KMS-11 (cell line): ENCODE measurements around the gene RPE65.

ENCODE experiments used
- H2AFZ ChIP-seq: fragments of 200-600 bp; sonication (generic); 2 replicates; pipeline ENCODE4 v1.6.1; 2016; ENCODE audit warnings: antibody characterized with exemption, mixed run types, low read depth
- H3K27ac ChIP-seq: fragments of 200-600 bp; sonication (generic); 2 replicates; pipeline ENCODE4 v1.6.1; 2016; ENCODE audit warnings: mild to moderate bottlenecking, mixed run types
- H3K27me3 ChIP-seq: fragments of 200-600 bp; sonication (generic); 2 replicates; pipeline ENCODE4 v1.6.1; 2017; ENCODE audit warnings: mild to moderate bottlenecking, low read depth, mixed run types, moderate library complexity; ENCODE audit not compliant: insufficient read depth
- H3K36me3 ChIP-seq: fragments of 200-600 bp; sonication (generic); 2 replicates; pipeline ENCODE4 v1.6.1; 2017; ENCODE audit warnings: mild to moderate bottlenecking, mixed run types; ENCODE audit not compliant: insufficient read depth
- H3K4me1 ChIP-seq: fragments of 200-600 bp; sonication (generic); 2 replicates; pipeline ENCODE4 v1.6.1; 2016; ENCODE audit warnings: mild to moderate bottlenecking, low read depth, mixed run types; ENCODE audit not compliant: poor library complexity, severe bottlenecking
- H3K4me2 ChIP-seq: fragments of 200-600 bp; sonication (generic); 2 replicates; pipeline ENCODE4 v1.7.0; 2016; ENCODE audit warnings: mild to moderate bottlenecking, mixed run types
- H3K4me3 ChIP-seq: fragments of 200-600 bp; sonication (generic); IDR thresholded peaks from 2 replicates; pipeline ENCODE4 v1.6.1; 2017; ENCODE audit warnings: low read depth, low read length, mixed read lengths; ENCODE audit not compliant: insufficient read depth
- H3K79me2 ChIP-seq: fragments of 200-600 bp; sonication (generic); 2 replicates; pipeline ENCODE4 v1.6.1; 2016; ENCODE audit warnings: low read depth, mixed run types; ENCODE audit not compliant: insufficient read depth
- H3K9ac ChIP-seq: fragments of 200-600 bp; sonication (generic); 2 replicates; pipeline ENCODE4 v1.6.1; 2016; ENCODE audit warnings: mild to moderate bottlenecking, mixed run types
- H4K20me1 ChIP-seq: fragments of 200-600 bp; sonication (generic); 2 replicates; pipeline ENCODE4 v1.6.1; 2016; ENCODE audit warnings: mild to moderate bottlenecking, mixed run types; ENCODE audit not compliant: insufficient read depth
- CTCF ChIP-seq: fragments of 200-600 bp; sonication (generic); conservative IDR thresholded peaks from 2 replicates; pipeline ENCODE4 v1.6.1; 2017; ENCODE audit warnings: low read depth, mild to moderate bottlenecking, antibody characterized with exemption, low read length, moderate library complexity, mixed read lengths

Gene RPE65

GRCh38 chr1:68459796-68460195 lies 10.0 kb upstream of the RPE65 start:
- H3K9ac ChIP-seq = no peak overlapping the region
- H4K20me1 ChIP-seq = no peaks in the 10 kb centered on the region
- H3K79me2 ChIP-seq = no peaks in the 10 kb centered on the region
- H3K27me3 ChIP-seq = no peaks in the 10 kb centered on the region
- H3K4me3 ChIP-seq = no peak overlapping the region
- TF ChIP-seq CTCF = no peak
- no peak overlapping the region for H3K27ac ChIP-seq
- no peak overlapping the region for H3K4me2 ChIP-seq
- H2AFZ ChIP-seq = no peak overlapping the region
- no peaks in the 10 kb centered on the region for H3K36me3 ChIP-seq
- no peaks in the 10 kb centered on the region for H3K4me1 ChIP-seq

- Histone ChIP-seq H3K36me3 (no peaks in the 10 kb centered on the region), H3K79me2 (no peaks in the 10 kb centered on the region), H3K9ac (no peak overlapping the region), H3K27ac (no peak overlapping the region), H2AFZ (no peak overlapping the region), H3K27me3 (no peaks in the 10 kb centered on the region), H3K4me1 (no peaks in the 10 kb centered on the region), H3K4me2 (no peak overlapping the region), H4K20me1 (no peaks in the 10 kb centered on the region), H3K4me3 (no peak overlapping the region)
- TF ChIP-seq CTCF = no peak
Measured at GRCh38 chr1:68459091-68459490, 9.3 kb upstream of the RPE65 start.

- TF ChIP-seq CTCF = no peak
- Histone ChIP-seq H3K4me3 (no peak overlapping the region), H3K36me3 (no peaks in the 10 kb centered on the region), H3K27ac (no peak overlapping the region), H4K20me1 (no peaks in the 10 kb centered on the region), H3K4me1 (no peaks in the 10 kb centered on the region), H3K4me2 (no peak overlapping the region), H2AFZ (no peak overlapping the region), H3K9ac (no peak overlapping the region), H3K27me3 (no peaks in the 10 kb centered on the region), H3K79me2 (no peaks in the 10 kb centered on the region)
Measured at GRCh38 chr1:68456202-68456601, 6.4 kb upstream of the RPE65 start.

- H3K36me3 ChIP-seq = no peaks in the 10 kb centered on the region
- no peaks in the 10 kb centered on the region for H3K4me1 ChIP-seq
- no peaks in the 10 kb centered on the region for H3K27me3 ChIP-seq
- no peak overlapping the region for H3K9ac ChIP-seq
- no peak overlapping the region for H3K27ac ChIP-seq
- H3K4me2 ChIP-seq = no peak overlapping the region
- TF ChIP-seq CTCF = no peak
- no peak overlapping the region for H3K4me3 ChIP-seq
- H2AFZ ChIP-seq = no peak overlapping the region
- no peaks in the 10 kb centered on the region for H3K79me2 ChIP-seq
- H4K20me1 ChIP-seq = no peaks in the 10 kb centered on the region
Measured at GRCh38 chr1:68454534-68454933, 4.8 kb upstream of the RPE65 start.
